Measurements from ENCODE around the gene STK25.
"Not testable (repeated sequence)": the region's sequence is repeated elsewhere in the genome, so short reads cannot be mapped to it uniquely, and the experiment has no call there.

The STK25 gene

GRCh38 chr2:241459520-241459919 is 48.9 kb downstream of the STK25 start:
- Histone ChIP-seq H3K4me3 (no peak overlapping the region), H3K27ac (no peak overlapping the region)
- DNase-seq (ENCODE audit: low spot score): no peak
- no peak for TF ChIP-seq CTCF (IDR thresholded peaks at IDR 0.05)

GRCh38 chr2:241458687-241459086 is 49.7 kb downstream of the STK25 start:
- H3K27ac ChIP-seq: no peak overlapping the region
- H3K4me3 ChIP-seq: no peak overlapping the region
- TF ChIP-seq CTCF (IDR thresholded peaks at IDR 0.05): no peak
- DNase-seq (ENCODE audit: low spot score): no peak

- Histone ChIP-seq H3K4me3 (no peak overlapping the region), H3K27ac (no peak overlapping the region)
- TF ChIP-seq CTCF (IDR thresholded peaks at IDR 0.05): no peak
- DNase-seq (ENCODE audit: low spot score): no peak
Observed at GRCh38 chr2:241456546-241456945, 51.8 kb downstream of the STK25 start.

- no peak for DNase-seq (ENCODE audit: low spot score)
- Histone ChIP-seq H3K4me3 (no peak overlapping the region), H3K27ac (no peak overlapping the region)
- no peak for TF ChIP-seq CTCF (IDR thresholded peaks at IDR 0.05)
Observed at GRCh38 chr2:241454837-241455485, 53.4 kb downstream of the STK25 start.

GRCh38 chr2:241453919-241454318 is 54.5 kb downstream of the STK25 start:
- DNase-seq (ENCODE audit: low spot score); H3K27ac ChIP-seq; H3K4me3 ChIP-seq: not testable (repeated sequence)

GRCh38 chr2:241451840-241452506 is 56.4 kb downstream of the STK25 start:
- no peak for TF ChIP-seq CTCF (IDR thresholded peaks at IDR 0.05)
- DNase-seq (ENCODE audit: low spot score): peak; percentile 19
- no peak overlapping the region for H3K27ac ChIP-seq

GRCh38 chr2:241450092-241450491 is 58.3 kb downstream of the STK25 start:
- not testable (repeated sequence) for DNase-seq (ENCODE audit: low spot score); H3K4me3 ChIP-seq; H3K27ac ChIP-seq

More at GRCh38 chr2:241451840-241452506, 56.4 kb downstream of the STK25 start:
- H3K4me3 ChIP-seq: no peak overlapping the region

GRCh38 chr2:241445426-241445825 is 63.0 kb downstream of the STK25 start:
- no peak for TF ChIP-seq CTCF (IDR thresholded peaks at IDR 0.05)
- no peak for DNase-seq (ENCODE audit: low spot score)
- Histone ChIP-seq H3K4me3 (no peak overlapping the region), H3K27ac (no peak overlapping the region)
